Fibroblast of pulmonary artery (primary cell): Measurements from ENCODE around the gene FMN2.
"Not testable (repeated sequence)": the region's sequence is repeated elsewhere in the genome, so short reads cannot be mapped to it uniquely, and the experiment has no call there.

Source experiments
- DNase-seq: peaks from one replicate; pipeline ENCODE4 v3.0.0-alpha.2; 2010; ENCODE audit warnings: low read depth
- H3K4me3 ChIP-seq: replicated peaks from 2 replicates; pipeline ENCODE4 v1.5.1; 2011; ENCODE audit warnings: low read depth, mild to moderate bottlenecking, control low read depth, low read length, moderate library complexity
- TF ChIP-seq, protein P1 (sequence below): IDR thresholded peaks from 2 replicates; pipeline ENCODE4 v1.5.1; 2011; ENCODE audit warnings: mild to moderate bottlenecking, control low read depth, low read length, inconsistent platforms; ENCODE audit errors: missing control alignments

The FMN2 gene

GRCh38 chr1:240171907-240172306 lies 80.2 kb downstream of the FMN2 start:
- TF ChIP-seq, protein P1, sequence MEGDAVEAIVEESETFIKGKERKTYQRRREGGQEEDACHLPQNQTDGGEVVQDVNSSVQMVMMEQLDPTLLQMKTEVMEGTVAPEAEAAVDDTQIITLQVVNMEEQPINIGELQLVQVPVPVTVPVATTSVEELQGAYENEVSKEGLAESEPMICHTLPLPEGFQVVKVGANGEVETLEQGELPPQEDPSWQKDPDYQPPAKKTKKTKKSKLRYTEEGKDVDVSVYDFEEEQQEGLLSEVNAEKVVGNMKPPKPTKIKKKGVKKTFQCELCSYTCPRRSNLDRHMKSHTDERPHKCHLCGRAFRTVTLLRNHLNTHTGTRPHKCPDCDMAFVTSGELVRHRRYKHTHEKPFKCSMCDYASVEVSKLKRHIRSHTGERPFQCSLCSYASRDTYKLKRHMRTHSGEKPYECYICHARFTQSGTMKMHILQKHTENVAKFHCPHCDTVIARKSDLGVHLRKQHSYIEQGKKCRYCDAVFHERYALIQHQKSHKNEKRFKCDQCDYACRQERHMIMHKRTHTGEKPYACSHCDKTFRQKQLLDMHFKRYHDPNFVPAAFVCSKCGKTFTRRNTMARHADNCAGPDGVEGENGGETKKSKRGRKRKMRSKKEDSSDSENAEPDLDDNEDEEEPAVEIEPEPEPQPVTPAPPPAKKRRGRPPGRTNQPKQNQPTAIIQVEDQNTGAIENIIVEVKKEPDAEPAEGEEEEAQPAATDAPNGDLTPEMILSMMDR, result no peak
- no peak for DNase-seq
- no peak overlapping the region for H3K4me3 ChIP-seq

DNA sequence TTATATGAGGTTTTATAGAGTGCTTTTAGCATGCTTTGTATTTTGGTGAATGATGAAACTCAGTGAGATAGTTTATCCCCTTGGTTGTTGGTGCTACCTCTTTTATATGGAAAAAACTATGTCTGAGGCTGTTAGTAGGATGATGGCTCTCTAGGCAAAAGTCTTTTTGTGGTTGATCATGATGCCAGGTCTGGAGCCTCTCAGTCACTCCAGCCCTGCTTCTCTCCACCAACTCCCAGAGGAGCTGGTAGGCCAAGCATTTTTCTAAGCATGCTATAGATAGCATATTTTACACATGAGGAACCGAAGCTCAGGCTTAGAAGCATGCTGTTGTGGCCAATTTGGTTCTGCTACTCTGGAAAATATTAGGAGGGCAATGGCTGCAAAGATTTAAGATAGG lies 82.2 kb downstream of the FMN2 start:
- TF ChIP-seq, protein P1, result no peak
- DNase-seq, result no peak
- no peak overlapping the region for H3K4me3 ChIP-seq

GRCh38 chr1:240174734-240175133 lies 83.1 kb downstream of the FMN2 start:
- TF ChIP-seq, protein P1, result no peak
- no peak overlapping the region for H3K4me3 ChIP-seq
- DNase-seq, result no peak

- no peak overlapping the region for H3K4me3 ChIP-seq
- DNase-seq, result no peak
- TF ChIP-seq, protein P1, result no peak
These were observed 86.7 kb downstream of the FMN2 start for GRCh38 chr1:240178366-240178765.

DNA sequence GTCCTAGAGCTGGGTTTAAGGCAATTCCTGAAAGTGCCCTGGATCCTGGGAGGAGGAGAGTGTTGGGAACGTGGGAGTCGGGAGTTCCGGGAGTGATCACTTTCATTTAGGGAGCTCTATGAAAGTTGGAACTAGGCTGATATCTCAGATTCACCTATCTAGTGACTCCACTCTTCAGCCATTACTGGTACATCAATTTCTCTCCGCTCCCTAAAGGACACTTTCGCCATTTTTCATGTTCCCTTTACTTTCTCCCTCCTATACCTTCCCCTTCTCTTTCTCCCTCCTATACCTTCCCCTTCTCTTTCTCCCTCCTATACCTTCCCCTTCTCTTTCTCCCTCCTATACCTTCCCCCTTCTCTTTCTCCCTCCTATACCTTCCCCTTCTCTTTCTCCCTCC lies 93.0 kb downstream of the FMN2 start:
- not testable (repeated sequence) for H3K4me3 ChIP-seq, DNase-seq

- TF ChIP-seq, protein P1, result no peak
These were observed 96.5 kb downstream of the FMN2 start for GRCh38 chr1:240188139-240188538.

GRCh38 chr1:240189386-240189989 lies 97.8 kb downstream of the FMN2 start:
- TF ChIP-seq, protein P1, result peak; percentile 90
- H3K4me3 ChIP-seq, result no peak overlapping the region
- peak; percentile 54 for DNase-seq

More at GRCh38 chr1:240188139-240188538, 96.5 kb downstream of the FMN2 start:
- H3K4me3 ChIP-seq, result no peak overlapping the region
- DNase-seq, result no peak
